ENCODE data around the gene GAB1. TPM values are rescaled to one million over a fixed set of nuclear protein-coding genes. Genes with fewer than 3 reads are reported as not detected.

GAB1 gene
- total and polyA plus RNA-seq, 2 donors (not counting 1 experiment from before 2014, with no cell fraction given) = 4.7 to 10.8 TPM

- peak; percentile 69 for DNase-seq
- no peaks in the 10 kb centered on the region for H3K9me3 Mint-ChIP-seq (ENCODE audit: insufficient read depth)
- intact Hi-C loops (cut with micrococcal nuclease) = loop anchor here (1.0 to 5.0 kb wide), 5 partner anchors 23 to 177 kb away; partner anchors contain the start of genes SMARCA5 and USP38
- H3K27me3 Mint-ChIP-seq = peaks cover 23% of the 10 kb centered on the region
- peaks cover 0 to 9% (median 0%) of the 10 kb centered on the region in 4 experiments for H3K27me3 ChIP-seq (replicated peaks in 1 of 4; ENCODE audit: control extremely low read depth in 1 of 4, control insufficient read depth in 3 of 4, insufficient read depth in 4 of 4, low read length in 3 of 4)
- H3K4me3 ChIP-seq (ENCODE audit: control extremely low read depth in 1 of 5, extremely low read depth in 1 of 5, insufficient read depth in 1 of 5, low read depth in 2 of 5, low read length in 4 of 5) = peak overlapping the region; percentile 42 to 86 (median 73)
- no peak for TF ChIP-seq CTCF (IDR thresholded peaks at IDR 0.05)
- TF ChIP-seq EZH2 (IDR thresholded peaks at IDR 0.05; ENCODE audit: borderline replicate concordance, insufficient read depth, low read depth, low read length, poor library complexity, severe bottlenecking) = no peak
- H3K9ac ChIP-seq (ENCODE audit: low read length) = peak overlapping the region; percentile 82
- peak overlapping the region; percentile 96 for H3K4me3 Mint-ChIP-seq
- H3K27ac Mint-ChIP-seq = peak overlapping the region; percentile 87
- ChIA-PET CTCF (interaction anchor here (0.9 to 1.7 kb wide), 4 partner anchors 18 to 148 kb away, joined by 3 to 7 read pairs (median 6); no protein-coding TSS in a partner anchor), POLR2A (interaction anchor here (0.6 to 1.1 kb wide), 5 partner anchors 9 to 56 kb away, joined by 3 to 6 read pairs (median 3); no protein-coding TSS in a partner anchor)
- ATAC-seq (ENCODE audit: low read depth) = peak; percentile 56
- under 1% methylated on average over 70 of the region's 85 CpGs for WGBS (ENCODE audit: insufficient coverage)
- peaks cover 0 to 17% (median 0%) of the 10 kb centered on the region in 3 donors for H3K9me3 ChIP-seq (ENCODE audit: control extremely low read depth in 1 of 3, control insufficient read depth in 2 of 3, insufficient read depth in 1 of 3, low read length in 2 of 3)
- peaks cover 12 to 17% of the 10 kb centered on the region in 2 donors for H3K4me1 ChIP-seq (ENCODE audit: control insufficient read depth in 2 of 2, insufficient read depth in 2 of 2, low read length in 2 of 2)
- H3K27ac ChIP-seq (ENCODE audit: low read length in 2 of 2) = peak overlapping the region; percentile 46 to 76
- no peaks in the 10 kb centered on the region for H3K36me3 ChIP-seq (replicated peaks in 1 of 2; ENCODE audit: control extremely low read depth in 1 of 2, control insufficient read depth in 1 of 2, extremely low read depth in 1 of 2, insufficient read depth in 2 of 2, low read length in 1 of 2)
- H3K79me2 ChIP-seq (ENCODE audit: control insufficient read depth, insufficient read depth, low read length) = peaks cover 21% of the 10 kb centered on the region
- peaks cover 24% of the 10 kb centered on the region for H3K4me1 Mint-ChIP-seq
- H3K4me2 ChIP-seq (replicated peaks; ENCODE audit: low read depth, low read length, poor library complexity, severe bottlenecking) = peak overlapping the region; percentile 97
- no peaks in the 10 kb centered on the region for H4K20me1 ChIP-seq (ENCODE audit: control insufficient read depth, insufficient read depth, low read length, poor library complexity, severe bottlenecking)
- H2AFZ ChIP-seq (ENCODE audit: insufficient read depth, low read depth, low read length, poor library complexity, severe bottlenecking) = peak overlapping the region; percentile 83
These were observed 496 bp upstream of the GAB1 start for GRCh38 chr4:143335979-143336780.
